ENCODE data around the gene TMEM95.

DNA sequence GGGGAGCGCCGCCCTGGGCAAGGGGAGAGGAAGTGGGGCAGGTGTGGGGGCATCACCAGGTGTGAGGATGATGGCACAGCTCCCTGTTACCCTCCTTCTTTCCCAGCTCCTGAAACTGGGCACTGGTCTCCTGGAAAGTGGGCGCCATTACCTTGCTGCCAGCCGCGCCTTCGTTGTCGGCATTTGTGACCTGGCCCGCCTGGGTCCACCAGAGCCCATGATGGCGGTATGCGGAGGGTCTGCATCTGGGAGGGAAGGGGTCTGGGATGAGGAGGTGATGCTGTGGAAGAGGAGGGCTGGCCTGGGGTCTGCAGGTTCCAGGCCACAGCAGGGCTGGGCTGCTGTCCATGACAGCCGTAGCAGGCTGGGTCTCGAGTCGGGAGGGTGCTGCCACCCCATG, 13.1 kb upstream of the TMEM95 start:
- no peak for TF ChIP-seq POLR2AphosphoS5 (IDR thresholded peaks at IDR 0.05)
- TF ChIP-seq POLR2A (IDR thresholded peaks at IDR 0.05): no peak
- TF ChIP-seq, protein P1, sequence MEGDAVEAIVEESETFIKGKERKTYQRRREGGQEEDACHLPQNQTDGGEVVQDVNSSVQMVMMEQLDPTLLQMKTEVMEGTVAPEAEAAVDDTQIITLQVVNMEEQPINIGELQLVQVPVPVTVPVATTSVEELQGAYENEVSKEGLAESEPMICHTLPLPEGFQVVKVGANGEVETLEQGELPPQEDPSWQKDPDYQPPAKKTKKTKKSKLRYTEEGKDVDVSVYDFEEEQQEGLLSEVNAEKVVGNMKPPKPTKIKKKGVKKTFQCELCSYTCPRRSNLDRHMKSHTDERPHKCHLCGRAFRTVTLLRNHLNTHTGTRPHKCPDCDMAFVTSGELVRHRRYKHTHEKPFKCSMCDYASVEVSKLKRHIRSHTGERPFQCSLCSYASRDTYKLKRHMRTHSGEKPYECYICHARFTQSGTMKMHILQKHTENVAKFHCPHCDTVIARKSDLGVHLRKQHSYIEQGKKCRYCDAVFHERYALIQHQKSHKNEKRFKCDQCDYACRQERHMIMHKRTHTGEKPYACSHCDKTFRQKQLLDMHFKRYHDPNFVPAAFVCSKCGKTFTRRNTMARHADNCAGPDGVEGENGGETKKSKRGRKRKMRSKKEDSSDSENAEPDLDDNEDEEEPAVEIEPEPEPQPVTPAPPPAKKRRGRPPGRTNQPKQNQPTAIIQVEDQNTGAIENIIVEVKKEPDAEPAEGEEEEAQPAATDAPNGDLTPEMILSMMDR (IDR thresholded peaks at IDR 0.05): no peak
